OCI-LY7 (cell line): ENCODE data around the gene NCR1. TPM values are rescaled to one million over a fixed set of nuclear protein-coding genes. Genes with fewer than 3 reads are reported as not detected.

ENCODE experiments used
- BruUV-seq: library from RNA; stranded (reverse); fragments of 400-500 nt; replicated peaks from 2 replicates; lab custom pipeline; 2021; lab: Mats Ljungman, UMichigan
- CTCF ChIA-PET: fragments of 300-600 bp; sonication (Branson Sonifier 250); formaldehyde crosslinking; loops from one replicate; lab custom pipeline; 2022; ENCODE audit warnings: antibody characterized with exemption; ENCODE audit not compliant: unreplicated experiment; lab: Charles Lee
- POLR2A ChIA-PET: fragments of 300-600 bp; sonication (Branson Sonifier 250); formaldehyde crosslinking; loops from one replicate; lab custom pipeline; 2022; ENCODE audit warnings: antibody characterized with exemption; lab: Charles Lee
- DNase-seq: peaks from one replicate; pipeline ENCODE4 v3.0.0-alpha.2; 2015; ENCODE audit warnings: low spot score
- H2AFZ ChIP-seq: fragments of 200-600 bp; sonication (generic), shearing (Covaris generic); 2 replicates; pipeline ENCODE4 v1.6.1; 2014; ENCODE audit warnings: mild to moderate bottlenecking, antibody characterized with exemption, low read length, moderate library complexity
- H3K27ac ChIP-seq: fragments of 200-600 bp; sonication (generic); 2 replicates; pipeline ENCODE4 v1.5.1; 2014; ENCODE audit warnings: mixed run types, low read depth, mild to moderate bottlenecking, moderate library complexity, low read length, inconsistent platforms; ENCODE audit not compliant: poor library complexity, severe bottlenecking
- H3K36me3 ChIP-seq: fragments of 200-600 bp; sonication (generic); 2 replicates; pipeline ENCODE4 v1.6.1; 2014; ENCODE audit warnings: mild to moderate bottlenecking, antibody characterized with exemption, low read length, moderate library complexity, mixed read lengths; ENCODE audit not compliant: insufficient read depth
- H3K4me1 ChIP-seq: fragments of 200-600 bp; sonication (generic); 2 replicates; pipeline ENCODE4 v1.5.1; 2014; ENCODE audit warnings: mild to moderate bottlenecking, low read length; ENCODE audit not compliant: insufficient read depth, poor library complexity, severe bottlenecking
- H3K4me2 ChIP-seq: fragments of 200-600 bp; sonication (generic); 2 replicates; pipeline ENCODE4 v1.6.1; 2014; ENCODE audit warnings: mild to moderate bottlenecking, low read length
- H3K4me3 ChIP-seq: fragments of 200-600 bp; sonication (generic); 2 replicates; pipeline ENCODE4 v1.5.1; 2014; ENCODE audit warnings: mild to moderate bottlenecking, low read depth, low read length; ENCODE audit not compliant: poor library complexity, severe bottlenecking
- H3K79me2 ChIP-seq: fragments of 200-600 bp; sonication (generic); 2 replicates; pipeline ENCODE4 v1.6.1; 2016; ENCODE audit warnings: low read depth, mild to moderate bottlenecking, low read length, moderate library complexity, mixed read lengths; ENCODE audit not compliant: insufficient read depth
- H3K9me2 ChIP-seq: fragments of 200-600 bp; sonication (generic); 2 replicates; pipeline ENCODE4 v1.6.1; 2016; ENCODE audit warnings: mild to moderate bottlenecking, low read length, mixed read lengths; ENCODE audit not compliant: insufficient read depth
- H3K9me3 ChIP-seq: fragments of 200-600 bp; sonication (generic); 2 replicates; pipeline ENCODE4 v1.6.1; 2014; ENCODE audit warnings: mild to moderate bottlenecking, mixed run types, low read length, mixed read lengths
- H4K20me1 ChIP-seq: fragments of 200-600 bp; sonication (generic); 2 replicates; pipeline ENCODE4 v1.6.1; 2014; ENCODE audit warnings: mild to moderate bottlenecking, antibody characterized with exemption, low read length, moderate library complexity, mixed read lengths; ENCODE audit not compliant: insufficient read depth
- CTCF ChIP-seq: fragments of 200-600 bp; sonication (generic); conservative IDR thresholded peaks from 2 replicates; pipeline ENCODE4 v1.5.1; 2014; ENCODE audit warnings: mild to moderate bottlenecking, antibody characterized with exemption, low read length, moderate library complexity, mixed read lengths
- EZH2phosphoT487 ChIP-seq: fragments of 200-600 bp; sonication (generic); IDR thresholded peaks from 2 replicates; pipeline ENCODE4 v1.6.1; 2018; ENCODE audit warnings: low read depth, borderline replicate concordance, mild to moderate bottlenecking, mixed run types, antibody characterized with exemption, low read length, moderate library complexity, mixed read lengths
- intact Hi-C: fragments of 100-400 bp; cut with micrococcal nuclease; formaldehyde crosslinking; loops from one replicate; pipeline ENCODE4 v1.10.0; 2022; ENCODE audit not compliant: unreplicated experiment
- total RNA-seq, 2 experiments: library from RNA; depleted of rRNA in 1 of 2; stranded (reverse); fragments of >200 nt in 1 of 2; shearing (Covaris generic) in 1 of 2; gene quantifications; 2 replicates each; pipeline ENCODE4 v1.2.3, GENCODE V29; 2014 to 2022

NCR1 gene
- total RNA-seq, 2 experiments from 2014 or later: not detected

DNA sequence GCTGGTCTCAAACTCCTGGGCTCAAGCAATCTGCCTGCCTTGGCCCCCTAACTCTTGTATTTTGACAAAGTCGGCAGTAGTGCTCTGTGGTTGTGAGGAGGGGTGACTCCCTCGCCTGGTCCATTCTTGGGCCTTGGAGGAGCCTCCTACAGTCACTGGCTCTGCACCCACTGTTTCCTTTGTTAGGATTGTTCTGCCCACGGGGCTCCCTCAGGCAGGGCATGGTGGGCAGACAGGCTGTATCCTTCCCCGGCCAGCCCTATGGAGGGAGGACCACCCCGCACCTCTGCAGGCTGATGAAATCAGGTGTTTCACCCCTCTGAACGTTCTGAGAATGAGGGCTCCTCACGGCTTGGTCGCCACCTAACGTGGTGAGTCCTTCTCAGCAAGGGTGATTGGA is 22.7 kb upstream of the NCR1 start:
- POLR2A ChIA-PET: no interaction called here
- CTCF ChIA-PET: no interaction called here
- Histone ChIP-seq H3K4me2 (peak overlapping the region; percentile 40), H2AFZ (peak overlapping the region; percentile 65; the same call in 1 of the 2 replicates), H3K9me3 (no peaks in the 10 kb centered on the region), H3K4me1 (peaks cover 6% of the 10 kb centered on the region), H3K4me3 (no peak overlapping the region), H3K79me2 (no peaks in the 10 kb centered on the region), H3K9me2 (no peaks in the 10 kb centered on the region), H3K36me3 (no peaks in the 10 kb centered on the region), H4K20me1 (no peaks in the 10 kb centered on the region), H3K27ac (no peak overlapping the region)
- TF ChIP-seq CTCF (no peak), EZH2phosphoT487 (no peak)
- no TSS peak for BruUV-seq
- DNase-seq: no peak
- intact Hi-C loops: loop anchor here (2.0 to 5.0 kb wide), 3 partner anchors 179 to 279 kb away; partner anchors contain the start of gene RDH13

DNA sequence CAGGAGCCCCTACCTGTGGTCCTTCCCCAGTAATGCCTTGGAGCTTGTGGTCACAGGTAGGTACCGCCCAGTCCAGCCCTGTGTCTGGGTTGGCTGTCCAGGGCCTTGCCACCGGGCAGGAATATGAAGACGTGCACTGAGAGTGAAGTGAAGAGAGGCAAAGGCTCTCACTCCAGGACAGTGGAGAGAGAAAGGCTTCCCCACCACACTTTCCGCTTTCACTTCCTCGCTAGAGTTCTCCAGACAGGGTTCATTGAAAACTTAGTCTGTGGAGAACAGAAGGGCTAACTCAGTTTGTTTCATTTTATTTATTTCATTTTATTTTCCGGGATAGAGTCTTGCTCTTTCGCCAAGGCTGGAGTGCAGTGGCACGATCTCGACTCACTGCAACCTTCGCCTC is 17.7 kb upstream of the NCR1 start:
- Histone ChIP-seq H3K9me2 (no peaks in the 10 kb centered on the region), H3K79me2 (no peaks in the 10 kb centered on the region), H3K4me2 (no peak overlapping the region), H3K9me3 (no peaks in the 10 kb centered on the region), H4K20me1 (no peaks in the 10 kb centered on the region), H3K4me3 (no peak overlapping the region), H3K27ac (no peak overlapping the region), H3K36me3 (no peaks in the 10 kb centered on the region), H3K4me1 (peaks cover 2% of the 10 kb centered on the region), H2AFZ (no peak overlapping the region)
- no peak for DNase-seq
- no peak for TF ChIP-seq EZH2phosphoT487
- TF ChIP-seq CTCF: no peak
- BruUV-seq: no TSS peak
- POLR2A ChIA-PET: no interaction called here
- CTCF ChIA-PET: no interaction called here
- intact Hi-C loops: no loop called here

DNA sequence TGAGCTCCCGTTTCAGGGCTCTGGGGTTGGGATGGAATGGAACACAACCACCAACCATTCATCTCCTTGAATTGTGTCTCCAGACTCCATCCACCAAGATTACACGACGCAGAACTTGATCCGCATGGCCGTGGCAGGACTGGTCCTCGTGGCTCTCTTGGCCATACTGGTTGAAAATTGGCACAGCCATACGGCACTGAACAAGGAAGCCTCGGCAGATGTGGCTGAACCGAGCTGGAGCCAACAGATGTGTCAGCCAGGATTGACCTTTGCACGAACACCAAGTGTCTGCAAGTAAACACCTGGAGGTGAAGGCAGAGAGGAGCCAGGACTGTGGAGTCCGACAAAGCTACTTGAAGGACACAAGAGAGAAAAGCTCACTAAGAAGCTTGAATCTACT is 16.4 kb upstream of the NCR1 start:
- no peaks in the 10 kb centered on the region for H3K9me3 ChIP-seq
- intact Hi-C loops: no loop called here
- no peak for DNase-seq
- H4K20me1 ChIP-seq: no peaks in the 10 kb centered on the region
- no peak overlapping the region for H3K4me3 ChIP-seq
- H3K27ac ChIP-seq: no peak overlapping the region
- H3K9me2 ChIP-seq: no peaks in the 10 kb centered on the region
- no peak for TF ChIP-seq CTCF
- TF ChIP-seq EZH2phosphoT487: no peak
- no peaks in the 10 kb centered on the region for H3K4me1 ChIP-seq
- no peak overlapping the region for H2AFZ ChIP-seq
- no TSS peak for BruUV-seq
- POLR2A ChIA-PET: no interaction called here
- CTCF ChIA-PET: no interaction called here
- H3K79me2 ChIP-seq: no peaks in the 10 kb centered on the region
- no peak overlapping the region for H3K4me2 ChIP-seq
- H3K36me3 ChIP-seq: no peaks in the 10 kb centered on the region
